ENCODE data around the gene DPCD.

Gene DPCD

GRCh38 chr10:101611096-101611905 is 23.2 kb downstream of the DPCD start:
- peak overlapping the region; percentile 86 for H3K27ac Mint-ChIP-seq (ENCODE audit: low read depth)
- H3K4me1 Mint-ChIP-seq, result peaks cover 16% of the 10 kb centered on the region
- no peaks in the 10 kb centered on the region for H3K27me3 Mint-ChIP-seq
- H3K4me3 Mint-ChIP-seq, result no peak overlapping the region
- H3K9me3 Mint-ChIP-seq, result no peaks in the 10 kb centered on the region
- DNase-seq (ENCODE audit: low spot score in 2 of 2) (no peak), ATAC-seq (replicated peaks; ENCODE audit: extremely low read depth, poor library complexity, severe bottlenecking) (no peak)
- peaks cover 19% of the 10 kb centered on the region for H3K36me3 Mint-ChIP-seq (ENCODE audit: insufficient read depth)

GRCh38 chr10:101612086-101612485 is 24.0 kb downstream of the DPCD start:
- DNase-seq (ENCODE audit: low spot score in 2 of 2) (no peak), ATAC-seq (replicated peaks; ENCODE audit: extremely low read depth, poor library complexity, severe bottlenecking) (no peak)
- Mint-ChIP-seq H3K27ac (ENCODE audit: low read depth) (peak overlapping the region; percentile 86), H3K27me3 (no peaks in the 10 kb centered on the region), H3K36me3 (ENCODE audit: insufficient read depth) (peaks cover 17% of the 10 kb centered on the region), H3K4me1 (peaks cover 17% of the 10 kb centered on the region), H3K4me3 (no peak overlapping the region), H3K9me3 (no peaks in the 10 kb centered on the region)

GRCh38 chr10:101612872-101613271 is 24.8 kb downstream of the DPCD start:
- Mint-ChIP-seq H3K9me3 (no peaks in the 10 kb centered on the region), H3K4me1 (peaks cover 24% of the 10 kb centered on the region), H3K36me3 (ENCODE audit: insufficient read depth) (peaks cover 20% of the 10 kb centered on the region), H3K4me3 (no peak overlapping the region), H3K27me3 (no peaks in the 10 kb centered on the region), H3K27ac (ENCODE audit: low read depth) (no peak overlapping the region)
- ATAC-seq (replicated peaks; ENCODE audit: extremely low read depth, poor library complexity, severe bottlenecking), result no peak
- no peak for DNase-seq (ENCODE audit: low spot score in 2 of 2)

DNA sequence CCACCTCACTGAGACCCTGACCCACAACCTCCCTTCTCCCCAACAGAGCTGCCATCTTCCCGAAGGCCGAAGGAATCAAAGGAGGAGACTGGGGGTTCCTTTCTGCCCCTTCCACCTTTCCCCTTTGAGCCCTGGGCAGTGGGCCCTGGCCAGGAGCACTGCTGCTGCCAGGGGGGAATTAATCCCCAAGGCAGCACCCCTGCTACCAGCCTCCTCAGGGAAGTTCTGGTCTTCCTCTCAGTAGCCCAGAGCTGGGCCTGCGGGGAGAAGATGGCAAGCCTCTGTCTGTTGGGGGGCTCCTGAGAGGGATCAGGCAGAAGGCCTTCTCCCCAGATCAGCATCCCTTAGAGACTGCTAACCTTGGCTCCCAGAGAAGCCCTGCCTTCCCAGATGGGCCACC is 25.5 kb downstream of the DPCD start:
- peaks cover 18% of the 10 kb centered on the region for H3K36me3 Mint-ChIP-seq (ENCODE audit: insufficient read depth)
- H3K9me3 Mint-ChIP-seq, result no peaks in the 10 kb centered on the region
- no peak for DNase-seq (ENCODE audit: low spot score in 2 of 2)
- no peak overlapping the region for H3K4me3 Mint-ChIP-seq
- peak overlapping the region; percentile 61 for H3K27ac Mint-ChIP-seq (ENCODE audit: low read depth)
- no peaks in the 10 kb centered on the region for H3K27me3 Mint-ChIP-seq
- no peak for ATAC-seq (replicated peaks; ENCODE audit: extremely low read depth, poor library complexity, severe bottlenecking)
- peaks cover 28% of the 10 kb centered on the region for H3K4me1 Mint-ChIP-seq

- ATAC-seq (replicated peaks; ENCODE audit: extremely low read depth, poor library complexity, severe bottlenecking) (no peak), DNase-seq (ENCODE audit: low spot score in 2 of 2) (no peak)
- Mint-ChIP-seq H3K9me3 (no peaks in the 10 kb centered on the region), H3K4me3 (no peak overlapping the region), H3K27ac (ENCODE audit: low read depth) (peak overlapping the region; percentile 57), H3K36me3 (ENCODE audit: insufficient read depth) (peaks cover 19% of the 10 kb centered on the region), H3K27me3 (no peaks in the 10 kb centered on the region), H3K4me1 (peaks cover 28% of the 10 kb centered on the region)
These were observed 26.8 kb downstream of the DPCD start for GRCh38 chr10:101614663-101615524.

DNA sequence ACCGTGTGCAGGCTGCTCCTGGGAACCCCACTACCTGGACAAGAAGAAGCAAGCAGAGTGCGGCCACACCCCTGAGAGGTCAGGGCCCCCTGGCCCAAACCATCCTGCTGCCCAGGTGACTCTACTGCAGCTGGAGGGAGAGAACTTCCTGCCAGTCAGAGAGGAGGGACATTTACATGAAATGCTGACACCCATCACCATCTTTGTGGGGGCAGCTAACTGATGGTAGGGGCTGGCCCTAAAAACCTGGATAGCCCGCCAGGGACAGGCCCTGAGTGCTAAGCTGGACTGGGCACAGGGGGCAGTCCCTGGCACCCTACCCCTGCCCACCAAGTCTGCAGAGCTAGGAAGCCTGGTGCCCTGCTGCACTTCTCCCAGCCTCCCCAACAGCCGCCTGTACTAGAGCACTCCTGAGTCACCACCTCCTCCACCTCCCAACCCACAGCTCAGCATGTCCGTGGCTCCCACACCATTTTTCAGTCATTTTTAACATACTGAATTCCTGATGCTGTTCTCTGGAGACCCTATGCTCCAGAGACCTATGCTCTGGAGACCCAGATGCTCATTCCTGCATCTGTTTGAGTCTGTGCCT is 27.5 kb downstream of the DPCD start:
- Mint-ChIP-seq H3K9me3 (no peaks in the 10 kb centered on the region), H3K36me3 (ENCODE audit: insufficient read depth) (peaks cover 22% of the 10 kb centered on the region), H3K27me3 (no peaks in the 10 kb centered on the region), H3K27ac (ENCODE audit: low read depth) (peak overlapping the region; percentile 57), H3K4me3 (no peak overlapping the region), H3K4me1 (peaks cover 28% of the 10 kb centered on the region)
- no peak for DNase-seq (ENCODE audit: low spot score in 2 of 2)
- no peak for ATAC-seq (replicated peaks; ENCODE audit: extremely low read depth, poor library complexity, severe bottlenecking)

DNA sequence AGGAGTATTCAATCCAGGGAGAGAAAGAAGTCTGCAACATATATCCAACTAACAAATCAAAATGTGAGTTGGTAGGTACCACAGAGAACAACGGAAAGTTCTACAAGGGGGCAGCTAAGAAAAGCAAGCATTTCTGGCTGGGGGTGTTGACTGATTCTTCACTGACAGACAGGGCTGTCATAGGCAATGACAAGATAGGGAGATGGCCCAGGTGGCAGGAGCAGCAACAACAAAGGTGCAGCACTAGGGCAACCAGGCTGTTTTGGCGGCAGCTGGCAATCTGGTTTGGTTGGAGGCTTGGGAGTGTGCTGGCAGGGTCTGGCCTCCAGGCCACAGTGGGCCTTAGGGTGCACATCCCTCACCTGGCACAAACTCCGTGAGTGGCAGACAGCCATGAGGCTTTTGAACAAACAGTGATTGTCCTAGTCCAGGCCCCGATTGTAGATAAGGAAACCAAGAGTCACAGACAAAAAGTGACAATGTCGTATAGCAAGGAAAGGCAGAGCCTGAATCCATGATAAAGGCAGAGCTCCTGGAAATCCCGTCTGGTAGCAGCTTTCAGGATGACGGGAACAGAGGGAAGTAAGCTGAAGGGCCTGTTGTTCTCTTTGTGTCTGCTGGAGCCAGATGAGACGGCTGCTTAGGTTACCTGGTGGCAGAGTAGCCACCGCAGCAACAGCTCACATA is 28.4 kb downstream of the DPCD start:
- no peak overlapping the region for H3K27ac Mint-ChIP-seq (ENCODE audit: low read depth)

DNA sequence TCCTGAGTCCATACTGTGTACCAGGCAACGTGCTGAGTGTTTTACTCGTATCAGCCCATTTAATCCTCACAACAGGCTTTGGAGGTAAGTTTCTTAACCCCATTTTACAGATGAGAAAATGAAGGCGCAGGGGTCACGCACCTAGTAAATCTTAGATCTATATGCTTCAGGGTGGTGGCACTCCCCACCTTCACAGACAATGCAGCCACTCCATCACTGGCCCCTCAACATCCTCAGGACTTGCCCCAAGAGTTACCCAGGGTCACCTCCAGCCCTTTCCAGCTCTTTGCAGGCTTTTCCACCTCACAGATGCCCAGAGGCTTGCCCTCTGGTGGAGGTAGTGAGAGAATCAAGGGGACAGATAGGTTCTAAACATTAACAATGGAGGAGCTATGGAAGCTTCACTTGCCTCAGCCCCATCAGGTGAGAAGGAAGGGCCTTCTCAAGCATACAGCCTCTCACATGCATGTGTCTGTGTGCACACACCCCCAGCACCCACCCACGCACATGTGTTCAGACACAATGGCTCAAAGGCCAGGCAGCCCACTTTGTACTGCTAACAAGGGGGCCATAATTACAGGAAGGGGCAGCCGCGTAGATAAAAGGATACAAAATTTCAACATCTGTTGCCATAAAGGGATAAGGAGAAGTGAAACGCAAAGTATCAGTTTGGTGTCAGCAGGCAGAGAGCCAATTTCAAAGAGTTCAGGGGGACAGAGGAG is 29.1 kb downstream of the DPCD start:
- Mint-ChIP-seq H3K27me3 (no peaks in the 10 kb centered on the region), H3K36me3 (ENCODE audit: insufficient read depth) (peaks cover 32% of the 10 kb centered on the region), H3K27ac (ENCODE audit: low read depth) (peak overlapping the region; percentile 66), H3K9me3 (no peaks in the 10 kb centered on the region), H3K4me1 (peaks cover 19% of the 10 kb centered on the region), H3K4me3 (no peak overlapping the region)
- ATAC-seq (replicated peaks; ENCODE audit: extremely low read depth, poor library complexity, severe bottlenecking) (no peak), DNase-seq (ENCODE audit: low spot score in 2 of 2) (no peak)

More for the DNA sequence above, 28.4 kb downstream of the DPCD start:
- no peak for ATAC-seq (replicated peaks; ENCODE audit: extremely low read depth, poor library complexity, severe bottlenecking)
- Mint-ChIP-seq H3K9me3 (no peaks in the 10 kb centered on the region), H3K4me3 (no peak overlapping the region), H3K4me1 (peaks cover 22% of the 10 kb centered on the region), H3K36me3 (ENCODE audit: insufficient read depth) (peaks cover 27% of the 10 kb centered on the region), H3K27me3 (no peaks in the 10 kb centered on the region)
- DNase-seq (ENCODE audit: low spot score in 2 of 2), result no peak

DNA sequence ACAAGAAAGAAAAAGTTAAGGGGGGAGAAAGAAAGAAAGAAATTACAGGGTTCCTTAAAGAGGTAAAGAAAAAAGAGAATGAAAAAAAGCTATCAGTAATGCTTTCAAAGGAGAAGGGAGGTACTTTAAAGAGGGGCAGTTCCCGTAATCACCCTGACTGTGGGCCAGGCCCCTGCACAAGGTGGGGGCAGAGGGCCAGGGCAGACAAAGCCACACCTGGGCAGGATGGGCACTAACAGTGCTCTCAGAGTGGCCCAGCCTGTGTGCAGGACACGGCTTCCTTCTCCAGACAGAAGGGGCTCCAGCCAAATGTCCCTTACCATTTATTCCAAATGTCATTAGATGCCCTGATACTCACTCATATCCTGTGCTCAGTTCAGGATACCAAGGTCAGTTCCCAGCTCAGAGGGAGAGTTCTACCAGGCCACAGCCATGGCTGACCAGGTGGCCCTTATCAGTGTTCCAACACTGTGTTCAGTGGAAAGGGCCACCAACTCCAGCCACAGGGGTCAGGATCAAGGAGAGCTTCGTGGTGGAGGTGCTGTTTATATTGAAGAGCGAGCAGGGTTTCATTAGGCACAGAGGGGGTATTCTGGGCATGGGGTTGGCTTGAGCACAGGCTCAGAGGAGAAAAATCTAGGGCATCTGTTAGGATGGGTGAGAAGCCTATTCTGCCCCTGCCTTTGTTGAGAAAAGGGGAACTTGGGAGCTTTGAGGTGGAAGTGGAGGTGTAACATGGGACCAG is 29.9 kb downstream of the DPCD start:
- ATAC-seq (replicated peaks; ENCODE audit: extremely low read depth, poor library complexity, severe bottlenecking) (no peak), DNase-seq (ENCODE audit: low spot score in 2 of 2) (no peak)
- H3K4me3 Mint-ChIP-seq, result no peak overlapping the region
- no peaks in the 10 kb centered on the region for H3K27me3 Mint-ChIP-seq
- H3K4me1 Mint-ChIP-seq, result peaks cover 19% of the 10 kb centered on the region
- no peaks in the 10 kb centered on the region for H3K9me3 Mint-ChIP-seq
- peak overlapping the region; percentile 66 for H3K27ac Mint-ChIP-seq (ENCODE audit: low read depth)
- H3K36me3 Mint-ChIP-seq (ENCODE audit: insufficient read depth), result peaks cover 29% of the 10 kb centered on the region

GRCh38 chr10:101618871-101619270 is 30.8 kb downstream of the DPCD start:
- Mint-ChIP-seq H3K27me3 (no peaks in the 10 kb centered on the region), H3K4me3 (no peak overlapping the region), H3K36me3 (ENCODE audit: insufficient read depth) (peaks cover 32% of the 10 kb centered on the region), H3K4me1 (peaks cover 19% of the 10 kb centered on the region), H3K27ac (ENCODE audit: low read depth) (no peak overlapping the region), H3K9me3 (no peaks in the 10 kb centered on the region)
- ATAC-seq (replicated peaks; ENCODE audit: extremely low read depth, poor library complexity, severe bottlenecking) (no peak), DNase-seq (ENCODE audit: low spot score in 2 of 2) (no peak)

- Mint-ChIP-seq H3K36me3 (ENCODE audit: insufficient read depth) (peaks cover 38% of the 10 kb centered on the region), H3K4me3 (no peak overlapping the region), H3K27me3 (no peaks in the 10 kb centered on the region), H3K4me1 (peaks cover 25% of the 10 kb centered on the region), H3K27ac (ENCODE audit: low read depth) (no peak overlapping the region), H3K9me3 (no peaks in the 10 kb centered on the region)
- DNase-seq (ENCODE audit: low spot score in 2 of 2) (no peak), ATAC-seq (replicated peaks; ENCODE audit: extremely low read depth, poor library complexity, severe bottlenecking) (no peak)
These were observed 31.9 kb downstream of the DPCD start for GRCh38 chr10:101619983-101620382.
